ENCODE data around the gene ADGRG3.

GRCh38 chr16:57628008-57628781 lies 39.9 kb upstream of the ADGRG3 start, which contains the start of gene ADGRG1:
- TF ChIP-seq CTCF (conservative IDR thresholded peaks at IDR 0.05; ENCODE audit: low read depth in 2 of 2): peak in 1 of 2 experiments; percentile 39; a peak in 3 of 4 replicates
- no peak for TF ChIP-seq POLR2AphosphoS5 (IDR thresholded peaks at IDR 0.05; ENCODE audit: low read depth)
- no peak for TF ChIP-seq REST (IDR thresholded peaks at IDR 0.05; ENCODE audit: unreplicated experiment)

All from GM23338 (cell line).